NCI-H82 (cell line): Measurements from ENCODE around the gene LIFR.
"Not testable (repeated sequence)": the region's sequence is repeated elsewhere in the genome, so short reads cannot be mapped to it uniquely, and the experiment has no call there.

ENCODE experiments used
- DNase-seq: peaks from one replicate; lab custom pipeline; 2025; lab: John Stamatoyannopoulos, UW

Gene LIFR

DNA sequence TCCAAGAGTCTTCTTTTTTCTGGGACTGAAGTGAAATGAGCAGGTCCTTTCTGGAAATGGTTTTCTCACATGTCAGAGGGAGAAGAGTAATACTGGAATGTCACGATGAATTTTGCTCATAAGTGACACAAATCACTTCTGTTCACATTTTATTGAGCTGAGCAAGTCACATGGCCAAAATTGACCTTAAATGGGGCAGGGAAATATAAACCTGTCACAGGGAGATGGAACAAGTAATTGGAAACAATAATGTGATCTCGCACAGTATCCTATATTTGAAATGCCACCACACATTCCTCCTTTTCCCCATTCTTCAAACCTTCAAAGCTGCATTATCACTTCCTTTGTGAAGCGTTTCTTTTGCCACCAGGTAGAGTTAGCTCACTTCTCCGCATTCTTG, 25.2 kb upstream of the LIFR start:
- no peak for DNase-seq

GRCh38 chr5:38579105-38579504, 22.7 kb upstream of the LIFR start:
- no peak for DNase-seq

DNA sequence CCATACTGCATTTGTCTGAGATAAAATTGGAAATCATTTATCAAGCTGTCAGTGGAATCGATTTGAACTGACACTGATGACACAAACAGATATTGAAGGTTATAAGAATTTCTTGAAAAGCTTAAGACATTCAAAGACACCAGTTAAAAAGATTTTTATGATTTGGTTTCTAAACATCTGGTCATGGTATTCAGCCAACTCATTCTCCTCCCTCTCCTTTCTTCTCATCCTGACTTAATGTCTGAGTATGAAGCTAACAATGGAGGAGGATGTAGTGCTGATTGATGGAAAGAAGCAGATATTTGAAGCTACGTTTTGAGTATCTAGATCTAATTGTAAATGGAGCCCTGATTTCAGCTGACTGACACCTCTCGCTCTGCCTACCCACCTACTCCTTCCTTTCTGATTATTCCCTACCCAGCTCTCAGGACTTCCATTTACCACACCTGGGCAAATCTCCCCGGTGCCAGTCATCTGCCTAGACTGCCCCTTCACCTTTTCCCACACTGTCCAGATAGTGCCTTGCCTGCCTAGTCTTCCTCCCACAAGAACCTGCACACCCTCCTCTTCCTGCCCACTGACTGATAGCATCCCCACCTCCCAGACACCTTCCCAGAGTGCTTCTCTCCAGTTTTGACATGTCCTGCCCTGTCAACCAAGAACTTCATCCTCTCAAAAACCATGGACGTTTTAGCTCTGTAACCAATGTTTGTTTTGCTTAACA, 20.7 kb upstream of the LIFR start:
- DNase-seq: no peak

- DNase-seq: no peak
These were observed 20.0 kb upstream of the LIFR start for GRCh38 chr5:38576442-38576841.

DNA sequence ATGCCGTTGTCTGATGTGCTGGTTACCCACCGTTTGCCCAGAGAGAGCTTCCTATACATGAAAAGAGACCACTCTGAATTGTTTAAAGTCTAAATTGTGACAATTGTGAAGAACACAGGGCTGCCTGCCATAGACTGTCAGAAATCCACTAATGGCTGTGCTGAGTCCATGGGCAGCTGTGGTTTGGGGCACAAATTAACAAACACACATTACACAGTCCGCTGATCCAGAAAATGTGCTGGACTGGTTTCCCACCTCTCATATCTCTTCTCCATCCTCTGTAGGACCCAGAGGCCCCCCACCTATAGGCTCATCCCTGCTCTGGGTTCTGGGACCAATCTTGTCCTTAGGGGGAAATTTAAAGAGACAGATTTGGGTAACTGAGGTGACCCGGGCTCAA, 19.0 kb upstream of the LIFR start:
- DNase-seq: no peak

GRCh38 chr5:38574009-38574408, 17.6 kb upstream of the LIFR start:
- DNase-seq: no peak

- no peak for DNase-seq
These were observed 17.1 kb upstream of the LIFR start for GRCh38 chr5:38573521-38573920.

GRCh38 chr5:38569180-38569579, 12.7 kb upstream of the LIFR start:
- DNase-seq: no peak

DNA sequence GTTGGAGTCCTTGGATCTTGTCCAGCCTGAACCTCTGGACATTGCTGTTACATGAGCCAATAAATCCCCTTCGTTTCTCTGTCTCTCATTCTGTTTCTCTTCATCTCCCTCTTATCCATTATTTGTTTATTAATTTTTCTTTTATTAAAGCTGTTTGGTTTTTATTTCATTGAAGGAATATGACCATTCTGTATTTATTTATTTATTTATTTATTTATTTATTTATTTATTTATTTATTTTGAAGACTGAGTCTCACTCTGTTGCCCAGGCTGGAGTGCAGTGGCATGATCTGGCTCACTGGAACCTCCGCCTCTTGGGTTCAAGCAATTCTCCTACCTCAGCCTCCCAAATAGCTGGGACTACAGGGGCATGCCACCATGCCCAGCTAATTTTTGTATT, 10.9 kb upstream of the LIFR start:
- DNase-seq: not testable (repeated sequence)

- no peak for DNase-seq
These were observed 7.2 kb upstream of the LIFR start for GRCh38 chr5:38563624-38564023.

GRCh38 chr5:38562444-38563210, 6.2 kb upstream of the LIFR start:
- peak; percentile 3 for DNase-seq

DNA sequence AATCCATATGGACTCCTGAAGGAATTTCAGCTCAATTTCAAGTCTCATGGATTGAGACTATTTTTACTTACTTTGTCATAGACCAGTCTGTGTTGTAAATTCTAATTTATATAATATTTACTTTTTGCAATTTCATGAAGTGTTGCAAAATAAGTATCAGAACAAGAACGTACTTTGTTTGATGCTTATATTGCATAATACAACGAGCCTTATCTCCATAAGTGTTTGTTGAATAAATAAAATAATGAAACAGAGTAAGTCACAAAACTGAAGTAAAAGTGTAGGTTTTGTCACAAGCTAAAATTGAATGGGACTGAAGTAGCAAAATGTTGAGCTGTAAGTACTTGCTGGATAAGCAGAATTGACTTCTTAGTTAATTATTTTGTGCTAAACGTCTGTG, 3.0 kb upstream of the LIFR start:
- no peak for DNase-seq

DNA sequence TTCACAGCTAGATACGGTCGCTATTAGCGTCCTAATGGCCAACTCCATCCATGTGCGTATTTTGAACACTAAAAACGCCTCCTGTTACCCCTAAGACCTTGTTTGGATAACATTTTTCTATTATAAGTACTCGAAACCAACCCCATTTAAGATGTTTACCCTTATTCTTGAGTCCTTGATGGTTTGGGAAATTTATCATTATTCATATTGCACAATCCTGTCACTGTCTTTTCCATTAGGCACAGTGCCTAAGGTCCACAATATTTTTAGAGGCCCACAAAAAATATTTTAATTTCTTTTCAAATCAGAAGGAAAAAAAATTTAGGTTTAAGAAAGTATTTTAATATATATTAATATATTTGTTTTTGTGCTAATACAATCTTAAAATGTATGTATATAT, 1.3 kb upstream of the LIFR start:
- DNase-seq: no peak

DNA sequence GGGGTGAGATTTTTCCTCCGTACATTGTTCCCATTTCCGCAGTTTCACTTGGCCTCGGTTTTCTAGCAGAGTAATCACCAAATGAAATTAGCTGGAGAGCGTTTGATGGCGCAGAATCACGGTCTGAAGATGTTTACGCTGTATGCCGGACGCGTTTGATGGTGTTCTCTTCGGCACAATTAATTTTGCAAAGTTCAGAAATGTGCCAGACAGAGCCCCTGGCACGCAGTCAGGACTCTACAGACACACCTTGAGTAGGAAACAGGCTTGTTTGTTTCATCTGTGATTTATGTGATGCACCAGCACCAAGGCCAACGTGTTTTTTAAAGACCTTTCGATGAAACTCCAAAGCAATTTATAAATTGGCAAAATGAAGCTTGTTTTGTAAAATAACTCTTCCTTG, 863 bp upstream of the LIFR start:
- DNase-seq: no peak

GRCh38 chr5:38556088-38556598, 303 bp downstream of the LIFR start:
- no peak for DNase-seq

DNA sequence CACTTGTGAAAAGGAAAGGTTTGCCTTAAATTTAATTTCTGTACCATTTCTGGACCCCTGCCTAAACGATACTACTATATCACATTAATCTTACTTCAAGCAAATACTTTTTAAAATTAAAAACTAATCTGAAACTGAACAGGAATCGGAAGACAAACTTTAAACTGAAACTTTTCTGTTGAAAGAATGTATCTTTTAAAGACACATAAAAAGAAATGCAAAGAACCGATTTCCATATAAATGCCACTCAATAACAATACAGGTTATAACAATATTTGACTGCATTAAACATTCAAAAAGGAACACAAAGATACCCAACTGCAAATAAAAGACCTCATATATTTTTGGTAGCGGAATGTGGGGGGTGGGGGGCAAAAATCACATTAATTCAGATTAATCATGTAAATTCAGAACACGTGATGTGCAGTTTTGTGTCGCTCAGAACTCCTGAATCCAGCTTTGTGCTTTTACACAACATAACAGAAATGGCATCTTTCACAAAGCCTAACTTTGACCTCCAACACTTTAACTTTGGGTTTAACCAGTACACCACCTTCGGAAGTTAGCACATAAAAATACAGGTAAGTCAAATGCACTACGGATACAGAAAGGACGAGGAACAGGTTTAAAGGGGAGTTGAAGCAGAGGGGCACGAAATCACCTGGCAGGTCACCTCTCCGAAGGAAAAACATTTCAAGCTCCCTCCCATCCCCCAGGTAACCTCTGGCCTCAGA, 925 bp downstream of the LIFR start:
- peak; percentile 29 for DNase-seq

GRCh38 chr5:38554861-38555260, 1.6 kb downstream of the LIFR start:
- DNase-seq: no peak

GRCh38 chr5:38554403-38554802, 2.0 kb downstream of the LIFR start:
- no peak for DNase-seq

- no peak for DNase-seq
These were observed 3.4 kb downstream of the LIFR start for GRCh38 chr5:38553001-38553521.

- DNase-seq: peak; percentile 71
These were observed 5.1 kb downstream of the LIFR start for GRCh38 chr5:38551030-38552017.

GRCh38 chr5:38548064-38548759, 8.2 kb downstream of the LIFR start:
- peak; percentile 12 for DNase-seq
